ENCODE results near the gene ASH1L.
"Not testable (repeated sequence)": the region's sequence is repeated elsewhere in the genome, so short reads cannot be mapped to it uniquely, and the experiment has no call there.

ASH1L gene

GRCh38 chr1:155562581-155563376 lies at the start of gene ASH1L:
ASH1L (minus strand) TSS chr1:155562803; CDS start chr1:155521519, 41,284 bp downstream.
- no peak for FAIRE-seq

- not testable (repeated sequence) for FAIRE-seq
These were observed 47.6 kb upstream of the ASH1L start for GRCh38 chr1:155610257-155610647.

- FAIRE-seq, result peak; percentile 3
These were observed 47.1 kb upstream of the ASH1L start, which contains the start of gene MSTO1 for GRCh38 chr1:155609515-155610256. MSTO1 (plus strand) TSS chr1:155610218; CDS start chr1:155610249, 31 bp downstream.

GRCh38 chr1:155608888-155609225 lies 46.3 kb upstream of the ASH1L start:
- no peak for FAIRE-seq

GRCh38 chr1:155607708-155608107 lies 45.1 kb upstream of the ASH1L start:
- no peak for FAIRE-seq

- FAIRE-seq, result not testable (repeated sequence)
These were observed 37.4 kb upstream of the ASH1L start for GRCh38 chr1:155599828-155600572.

GRCh38 chr1:155598842-155599331 lies 36.3 kb upstream of the ASH1L start:
- FAIRE-seq, result no peak

- FAIRE-seq, result no peak
These were observed 34.3 kb upstream of the ASH1L start for GRCh38 chr1:155596864-155597263.

- not testable (repeated sequence) for FAIRE-seq
These were observed 33.4 kb upstream of the ASH1L start for GRCh38 chr1:155595877-155596474.

GRCh38 chr1:155591770-155592169 lies 29.2 kb upstream of the ASH1L start:
- FAIRE-seq, result peak; percentile 89

GRCh38 chr1:155590516-155591247 lies 28.1 kb upstream of the ASH1L start:
- FAIRE-seq, result not testable (repeated sequence)

- FAIRE-seq, result not testable (repeated sequence)
These were observed 26.7 kb upstream of the ASH1L start for GRCh38 chr1:155589282-155589681.

GRCh38 chr1:155583846-155584245 lies 21.2 kb upstream of the ASH1L start:
- not testable (repeated sequence) for FAIRE-seq

- FAIRE-seq, result not testable (repeated sequence)
These were observed 13.0 kb upstream of the ASH1L start for GRCh38 chr1:155575608-155576007.

GRCh38 chr1:155574077-155574476 lies 11.5 kb upstream of the ASH1L start:
- no peak for FAIRE-seq

- FAIRE-seq, result no peak
These were observed 8.0 kb upstream of the ASH1L start for GRCh38 chr1:155570593-155570990.

GRCh38 chr1:155569988-155570592 lies 7.5 kb upstream of the ASH1L start:
- no peak for FAIRE-seq

GRCh38 chr1:155563377-155564022 lies 897 bp upstream of the ASH1L start:
- not testable (repeated sequence) for FAIRE-seq

- FAIRE-seq, result not testable (repeated sequence)
These were observed 623 bp downstream of the ASH1L start for GRCh38 chr1:155561779-155562580.

GRCh38 chr1:155555915-155556314 lies 6.7 kb downstream of the ASH1L start:
- no peak for FAIRE-seq
